Measurements from ENCODE around the gene ZSCAN12.

DNA sequence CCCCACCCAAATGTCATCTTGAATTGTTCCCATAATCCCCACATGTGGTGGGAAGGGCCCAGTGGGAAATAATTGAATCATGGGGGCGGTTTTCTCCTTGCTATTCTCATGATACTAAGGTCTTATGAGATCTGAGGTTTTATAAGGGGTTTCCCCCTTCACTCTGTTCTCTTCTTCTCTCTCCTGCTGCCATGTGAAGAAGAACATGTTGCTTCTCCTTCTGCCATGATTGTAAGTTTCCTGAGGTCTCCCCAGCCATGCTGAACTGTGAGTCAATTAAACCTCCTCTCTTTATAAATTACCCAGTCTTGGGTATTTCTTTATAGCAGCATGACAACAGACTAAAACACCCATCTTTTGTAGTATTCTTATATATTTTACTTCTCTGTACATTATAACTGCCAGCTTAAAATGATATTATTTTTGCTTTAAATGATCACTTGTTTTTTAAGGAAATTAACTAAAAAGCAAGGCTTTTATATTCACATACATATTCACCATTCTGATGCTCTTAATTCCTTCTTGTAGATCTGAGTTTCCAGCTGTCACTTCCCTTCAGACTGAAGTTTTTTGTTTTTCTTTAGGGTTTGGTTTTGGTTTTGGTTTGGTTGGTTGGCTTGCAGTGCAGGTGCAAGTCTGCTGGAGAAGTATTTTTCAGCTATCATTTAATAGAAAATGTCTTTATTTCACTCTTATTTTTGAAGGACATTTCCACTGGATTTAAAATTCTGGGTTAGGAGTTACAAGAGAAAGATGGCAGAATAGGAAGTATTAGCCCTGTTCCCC, 59.0 kb downstream of the ZSCAN12 start:
- TF ChIP-seq EP300 (IDR thresholded peaks at IDR 0.05; ENCODE audit: low read depth) = no peak
- TF ChIP-seq, protein P1, sequence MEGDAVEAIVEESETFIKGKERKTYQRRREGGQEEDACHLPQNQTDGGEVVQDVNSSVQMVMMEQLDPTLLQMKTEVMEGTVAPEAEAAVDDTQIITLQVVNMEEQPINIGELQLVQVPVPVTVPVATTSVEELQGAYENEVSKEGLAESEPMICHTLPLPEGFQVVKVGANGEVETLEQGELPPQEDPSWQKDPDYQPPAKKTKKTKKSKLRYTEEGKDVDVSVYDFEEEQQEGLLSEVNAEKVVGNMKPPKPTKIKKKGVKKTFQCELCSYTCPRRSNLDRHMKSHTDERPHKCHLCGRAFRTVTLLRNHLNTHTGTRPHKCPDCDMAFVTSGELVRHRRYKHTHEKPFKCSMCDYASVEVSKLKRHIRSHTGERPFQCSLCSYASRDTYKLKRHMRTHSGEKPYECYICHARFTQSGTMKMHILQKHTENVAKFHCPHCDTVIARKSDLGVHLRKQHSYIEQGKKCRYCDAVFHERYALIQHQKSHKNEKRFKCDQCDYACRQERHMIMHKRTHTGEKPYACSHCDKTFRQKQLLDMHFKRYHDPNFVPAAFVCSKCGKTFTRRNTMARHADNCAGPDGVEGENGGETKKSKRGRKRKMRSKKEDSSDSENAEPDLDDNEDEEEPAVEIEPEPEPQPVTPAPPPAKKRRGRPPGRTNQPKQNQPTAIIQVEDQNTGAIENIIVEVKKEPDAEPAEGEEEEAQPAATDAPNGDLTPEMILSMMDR (IDR thresholded peaks at IDR 0.05) = no peak
